ENCODE results near the gene RNU6-9. TPM values are rescaled to one million over a fixed set of nuclear protein-coding genes. Genes with fewer than 3 reads are reported as not detected.

RNU6-9 gene
- total and polyA plus RNA-seq, 2 of the 13 experiments (the other 11 are each of a cell fraction or from before 2014, with no cell fraction given) = under 0.01 TPM; not detected in 1

DNA sequence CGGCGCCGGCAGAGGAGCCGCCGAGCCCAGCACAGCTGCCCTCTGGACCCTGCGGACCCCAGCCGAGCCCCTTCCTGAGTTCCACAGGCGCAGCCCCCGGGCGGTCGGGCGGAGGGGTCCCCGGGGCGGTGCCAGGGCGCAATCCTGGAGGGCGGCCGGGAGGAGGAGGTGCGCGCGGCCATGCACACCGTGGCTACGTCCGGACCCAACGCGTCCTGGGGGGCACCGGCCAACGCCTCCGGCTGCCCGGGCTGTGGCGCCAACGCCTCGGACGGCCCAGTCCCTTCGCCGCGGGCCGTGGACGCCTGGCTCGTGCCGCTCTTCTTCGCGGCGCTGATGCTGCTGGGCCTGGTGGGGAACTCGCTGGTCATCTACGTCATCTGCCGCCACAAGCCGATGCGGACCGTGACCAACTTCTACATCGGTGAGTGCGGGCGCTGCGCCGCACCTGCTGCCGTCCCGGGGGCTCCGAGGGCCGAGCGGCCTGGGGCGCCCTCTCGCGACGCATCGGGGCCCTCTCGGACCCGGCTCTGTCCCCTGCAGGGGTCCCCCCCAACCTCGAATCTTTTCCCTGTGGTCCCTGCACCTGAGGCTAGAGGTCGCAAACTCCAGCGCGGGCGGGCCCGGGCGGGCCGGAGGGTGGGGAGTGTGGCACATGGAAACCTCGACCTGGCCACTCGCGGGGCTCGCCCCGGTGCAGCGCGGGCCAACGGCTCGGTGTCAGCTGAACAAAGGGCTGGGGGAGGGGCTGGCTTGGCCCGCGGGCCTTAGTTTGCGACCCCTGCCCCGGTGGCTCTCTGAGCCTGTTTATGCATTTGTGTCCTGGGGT is 24.3 kb downstream of the RNU6-9 start, which contains the start of gene KISS1R (continued):
- TF ChIP-seq, protein P1, sequence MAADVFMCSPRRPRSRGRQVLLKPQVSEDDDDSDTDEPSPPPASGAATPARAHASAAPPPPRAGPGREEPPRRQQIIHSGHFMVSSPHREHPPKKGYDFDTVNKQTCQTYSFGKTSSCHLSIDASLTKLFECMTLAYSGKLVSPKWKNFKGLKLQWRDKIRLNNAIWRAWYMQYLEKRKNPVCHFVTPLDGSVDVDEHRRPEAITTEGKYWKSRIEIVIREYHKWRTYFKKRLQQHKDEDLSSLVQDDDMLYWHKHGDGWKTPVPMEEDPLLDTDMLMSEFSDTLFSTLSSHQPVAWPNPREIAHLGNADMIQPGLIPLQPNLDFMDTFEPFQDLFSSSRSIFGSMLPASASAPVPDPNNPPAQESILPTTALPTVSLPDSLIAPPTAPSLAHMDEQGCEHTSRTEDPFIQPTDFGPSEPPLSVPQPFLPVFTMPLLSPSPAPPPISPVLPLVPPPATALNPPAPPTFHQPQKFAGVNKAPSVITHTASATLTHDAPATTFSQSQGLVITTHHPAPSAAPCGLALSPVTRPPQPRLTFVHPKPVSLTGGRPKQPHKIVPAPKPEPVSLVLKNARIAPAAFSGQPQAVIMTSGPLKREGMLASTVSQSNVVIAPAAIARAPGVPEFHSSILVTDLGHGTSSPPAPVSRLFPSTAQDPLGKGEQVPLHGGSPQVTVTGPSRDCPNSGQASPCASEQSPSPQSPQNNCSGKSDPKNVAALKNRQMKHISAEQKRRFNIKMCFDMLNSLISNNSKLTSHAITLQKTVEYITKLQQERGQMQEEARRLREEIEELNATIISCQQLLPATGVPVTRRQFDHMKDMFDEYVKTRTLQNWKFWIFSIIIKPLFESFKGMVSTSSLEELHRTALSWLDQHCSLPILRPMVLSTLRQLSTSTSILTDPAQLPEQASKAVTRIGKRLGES (CRISPR knock-in tag; IDR thresholded peaks at IDR 0.05; ENCODE audit: borderline replicate concordance) = no peak
- TF ChIP-seq ZNF138 (CRISPR knock-in tag; IDR thresholded peaks at IDR 0.05; ENCODE audit: low read depth) = 0 out of 2 replicates have a peak, but pooled peaks have one; percentile 44
- peak; percentile 81; the same call in 1 of the 2 replicates for TF ChIP-seq ZNF614 (CRISPR knock-in tag; IDR thresholded peaks at IDR 0.05; ENCODE audit: borderline replicate concordance)
- TF ChIP-seq SP5 (CRISPR knock-in tag; IDR thresholded peaks at IDR 0.05; ENCODE audit: borderline replicate concordance, low read depth) = 0 out of 2 replicates have a peak, but pooled peaks have one; percentile 10
- peak; percentile 35; the same call in 1 of the 2 replicates for TF ChIP-seq ZNF232 (CRISPR knock-in tag; IDR thresholded peaks at IDR 0.05; ENCODE audit: borderline replicate concordance)
- peak; percentile 64 for TF ChIP-seq ZNF543 (CRISPR knock-in tag; IDR thresholded peaks at IDR 0.05)
- 0 out of 2 replicates have a peak, but pooled peaks have one; percentile 25 for TF ChIP-seq SALL2 (CRISPR knock-in tag; IDR thresholded peaks at IDR 0.05)
- no peak for TF ChIP-seq NFRKB (IDR thresholded peaks at IDR 0.05)
- peak; percentile 90 for TF ChIP-seq ZBTB38 (CRISPR knock-in tag; IDR thresholded peaks at IDR 0.05)
- TF ChIP-seq SAFB2 (CRISPR knock-in tag; IDR thresholded peaks at IDR 0.05; ENCODE audit: borderline replicate concordance, low read depth) = peak; percentile 76; the same call in 1 of the 2 replicates
- no peak for TF ChIP-seq ZNF891 (CRISPR knock-in tag; IDR thresholded peaks at IDR 0.05)
- 0 out of 2 replicates have a peak, but pooled peaks have one; percentile 24 for TF ChIP-seq AHR (CRISPR knock-in tag; IDR thresholded peaks at IDR 0.05)
- TF ChIP-seq ZNF121 (CRISPR knock-in tag; IDR thresholded peaks at IDR 0.05) = peak; percentile 31; the same call in 1 of the 2 replicates
- TF ChIP-seq ZNF484 (CRISPR knock-in tag; IDR thresholded peaks at IDR 0.05; ENCODE audit: borderline replicate concordance, low read depth) = peak; percentile 58; the same call in 1 of the 2 replicates
- TF ChIP-seq HMGXB3 (CRISPR knock-in tag; IDR thresholded peaks at IDR 0.05; ENCODE audit: borderline replicate concordance) = peak; percentile 23; the same call in 1 of the 2 replicates
- peak; percentile 48; the same call in 1 of the 2 replicates for TF ChIP-seq HOXD1 (CRISPR knock-in tag; IDR thresholded peaks at IDR 0.05)
- TF ChIP-seq DMTF1 (CRISPR knock-in tag; IDR thresholded peaks at IDR 0.05) = no peak
- peak; percentile 25; the same call in 1 of the 2 replicates for TF ChIP-seq ZNF724P (CRISPR knock-in tag; IDR thresholded peaks at IDR 0.05; ENCODE audit: borderline replicate concordance)
- TF ChIP-seq ZNF564 (CRISPR knock-in tag; IDR thresholded peaks at IDR 0.05) = peak; percentile 99

Data from HepG2 (cell line).